ENCODE results near the gene KIAA0232. TPM values are rescaled to one million over a fixed set of nuclear protein-coding genes. Genes with fewer than 3 reads are reported as not detected.
A peak's percentile ranks its signal among the peaks of the same experiment; 100 is the strongest.

KIAA0232 gene
- total and polyA plus RNA-seq, 12 donors = 12.8 to 89.6 (median 70.9) TPM

- no peaks in the 10 kb centered on the region for H3K27me3 ChIP-seq
- no peak for DNase-seq
- no peaks in the 10 kb centered on the region for H3K36me3 ChIP-seq
- no peaks in the 10 kb centered on the region for H3K9me3 ChIP-seq
- peak overlapping the region in 3 of 10 donors; percentile 31 to 63 (median 58) for H3K27ac ChIP-seq
- intact Hi-C loops (cut with DNase I) = no loop called here
- H3K4me1 ChIP-seq = peaks cover 18 to 44% (median 30%) of the 10 kb centered on the region in 9 donors
- ATAC-seq = no peak
- 85 to 88% methylated on average over 23 of the region's 23 CpGs for WGBS, 2 donors
- no peak overlapping the region for H3K4me3 ChIP-seq
- TF ChIP-seq, protein P1, sequence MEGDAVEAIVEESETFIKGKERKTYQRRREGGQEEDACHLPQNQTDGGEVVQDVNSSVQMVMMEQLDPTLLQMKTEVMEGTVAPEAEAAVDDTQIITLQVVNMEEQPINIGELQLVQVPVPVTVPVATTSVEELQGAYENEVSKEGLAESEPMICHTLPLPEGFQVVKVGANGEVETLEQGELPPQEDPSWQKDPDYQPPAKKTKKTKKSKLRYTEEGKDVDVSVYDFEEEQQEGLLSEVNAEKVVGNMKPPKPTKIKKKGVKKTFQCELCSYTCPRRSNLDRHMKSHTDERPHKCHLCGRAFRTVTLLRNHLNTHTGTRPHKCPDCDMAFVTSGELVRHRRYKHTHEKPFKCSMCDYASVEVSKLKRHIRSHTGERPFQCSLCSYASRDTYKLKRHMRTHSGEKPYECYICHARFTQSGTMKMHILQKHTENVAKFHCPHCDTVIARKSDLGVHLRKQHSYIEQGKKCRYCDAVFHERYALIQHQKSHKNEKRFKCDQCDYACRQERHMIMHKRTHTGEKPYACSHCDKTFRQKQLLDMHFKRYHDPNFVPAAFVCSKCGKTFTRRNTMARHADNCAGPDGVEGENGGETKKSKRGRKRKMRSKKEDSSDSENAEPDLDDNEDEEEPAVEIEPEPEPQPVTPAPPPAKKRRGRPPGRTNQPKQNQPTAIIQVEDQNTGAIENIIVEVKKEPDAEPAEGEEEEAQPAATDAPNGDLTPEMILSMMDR (IDR thresholded peaks at IDR 0.05) = no peak
These were observed 32.0 kb upstream of the KIAA0232 start for GRCh38 chr4:6750286-6751221.

GRCh38 chr4:6751611-6752485 is 30.7 kb upstream of the KIAA0232 start:
- ATAC-seq (no peak), DNase-seq (no peak)
- TF ChIP-seq, protein P1 (IDR thresholded peaks at IDR 0.05) = no peak
- peaks cover 12 to 43% (median 27%) of the 10 kb centered on the region in 9 donors for H3K4me1 ChIP-seq
- intact Hi-C loops (cut with DNase I) = no loop called here
- peak overlapping the region in 1 of 10 donors; percentile 20 for H3K4me3 ChIP-seq
- 75 to 86% methylated on average over 18 of the region's 18 CpGs for WGBS, 2 donors
- no peaks in the 10 kb centered on the region for H3K27me3 ChIP-seq
- no peaks in the 10 kb centered on the region for H3K9me3 ChIP-seq
- peak overlapping the region in 2 of 10 donors; percentile 14 to 73 for H3K27ac ChIP-seq
- no peaks in the 10 kb centered on the region for H3K36me3 ChIP-seq

DNA sequence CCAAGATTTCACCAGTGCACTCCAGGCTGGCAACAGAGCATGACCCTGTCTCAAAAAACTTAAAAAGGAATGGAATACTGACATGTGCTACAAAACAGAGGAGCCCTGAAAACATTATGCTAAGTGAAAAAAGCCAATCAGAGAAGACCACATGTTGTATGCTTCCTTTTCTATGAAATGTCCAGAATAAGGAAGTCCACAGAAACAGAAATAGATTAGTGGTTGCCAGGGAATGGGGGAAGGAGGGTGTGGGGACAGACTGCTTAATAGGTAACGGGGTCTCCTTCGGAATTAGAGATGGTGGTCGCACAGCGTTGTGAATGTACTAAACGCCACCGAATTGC is 30.1 kb upstream of the KIAA0232 start:
- H3K4me3 ChIP-seq = no peak overlapping the region
- no peaks in the 10 kb centered on the region for H3K36me3 ChIP-seq
- no peak for DNase-seq
- no peaks in the 10 kb centered on the region for H3K9me3 ChIP-seq
- WGBS, 2 donors = 91 to 94% methylated on average over 6 of the region's 6 CpGs
- intact Hi-C loops (cut with DNase I) = no loop called here
- TF ChIP-seq, protein P1 (IDR thresholded peaks at IDR 0.05) = no peak
- H3K4me1 ChIP-seq = peaks cover 6 to 37% (median 21%) of the 10 kb centered on the region in 9 donors
- no peak for ATAC-seq
- peak overlapping the region in 2 of 10 donors; percentile 14 to 73 for H3K27ac ChIP-seq
- H3K27me3 ChIP-seq = no peaks in the 10 kb centered on the region

- peak in 4 of 8 donors; percentile 16 to 52 (median 28) for ATAC-seq
- DNase-seq = no peak
- TF ChIP-seq, protein P1 (IDR thresholded peaks at IDR 0.05) = no peak
These were observed 29.4 kb upstream of the KIAA0232 start for GRCh38 chr4:6753103-6753560.

More at GRCh38 chr4:6753103-6753560, 29.4 kb upstream of the KIAA0232 start:
- Histone ChIP-seq H3K36me3 (no peaks in the 10 kb centered on the region), H3K27ac (peak overlapping the region in 2 of 10 donors; percentile 14 to 73), H3K4me3 (no peak overlapping the region), H3K4me1 (peaks cover 3 to 34% (median 14%) of the 10 kb centered on the region in 9 donors), H3K27me3 (no peaks in the 10 kb centered on the region), H3K9me3 (no peaks in the 10 kb centered on the region)
- intact Hi-C loops (cut with DNase I) = no loop called here
- 61 to 66% methylated on average over 18 of the region's 18 CpGs for WGBS, 2 donors

All from heart right ventricle (tissue), 16 donors.